ENCODE measurements around the gene NLGN1. TPM values are rescaled to one million over a fixed set of nuclear protein-coding genes. Genes with fewer than 3 reads are reported as not detected.

NLGN1 gene
- total and polyA plus RNA-seq, 9 of the 15 experiments (the other 6 are each of a cell fraction or from before 2014, with no cell fraction given), result under 0.01 to 0.01 TPM; not detected in 7

DNA sequence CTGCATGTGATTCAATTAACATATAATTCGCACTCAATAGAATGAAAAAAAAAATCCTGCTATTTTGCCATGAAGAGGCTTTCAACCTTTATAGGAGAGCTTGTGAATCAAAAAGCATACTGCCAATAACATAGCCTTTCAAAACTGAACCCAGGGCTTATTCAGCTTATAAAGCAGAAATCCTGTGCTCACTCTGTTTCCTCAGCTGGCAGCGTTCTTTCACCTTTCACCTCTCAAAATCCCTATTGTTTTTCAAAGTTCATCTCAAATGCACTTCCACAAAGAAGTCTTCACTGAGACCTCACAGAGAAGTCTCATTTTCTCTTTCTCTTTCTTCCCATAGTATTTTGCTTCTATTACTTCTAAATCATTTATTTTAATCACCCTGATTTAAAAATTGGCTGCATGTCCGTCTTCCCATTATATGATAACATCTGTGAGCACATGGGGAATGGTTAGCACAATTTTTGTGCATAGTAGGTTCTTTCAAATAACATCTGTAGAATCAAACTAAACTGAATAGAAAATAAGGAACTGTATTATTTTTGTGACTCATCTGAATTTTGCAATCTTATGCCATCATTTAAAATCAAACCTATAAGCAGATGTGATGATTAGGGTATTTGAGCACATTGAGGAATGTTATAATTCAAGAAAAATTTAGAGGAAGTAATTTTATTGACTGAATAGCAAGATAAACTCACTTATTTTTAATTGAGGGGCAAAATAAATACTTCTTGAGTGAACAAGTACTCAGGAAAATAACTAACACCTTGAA is 373.4 kb downstream of the NLGN1 start (continued):
- no peak for TF ChIP-seq ADNP (tag; IDR thresholded peaks at IDR 0.05)
- TF ChIP-seq HEY1 (CRISPR knock-in tag; IDR thresholded peaks at IDR 0.05; ENCODE audit: borderline replicate concordance), result no peak
- no peak for TF ChIP-seq SMAD4 (CRISPR knock-in tag; conservative IDR thresholded peaks at IDR 0.05)
- TF ChIP-seq, protein P1, sequence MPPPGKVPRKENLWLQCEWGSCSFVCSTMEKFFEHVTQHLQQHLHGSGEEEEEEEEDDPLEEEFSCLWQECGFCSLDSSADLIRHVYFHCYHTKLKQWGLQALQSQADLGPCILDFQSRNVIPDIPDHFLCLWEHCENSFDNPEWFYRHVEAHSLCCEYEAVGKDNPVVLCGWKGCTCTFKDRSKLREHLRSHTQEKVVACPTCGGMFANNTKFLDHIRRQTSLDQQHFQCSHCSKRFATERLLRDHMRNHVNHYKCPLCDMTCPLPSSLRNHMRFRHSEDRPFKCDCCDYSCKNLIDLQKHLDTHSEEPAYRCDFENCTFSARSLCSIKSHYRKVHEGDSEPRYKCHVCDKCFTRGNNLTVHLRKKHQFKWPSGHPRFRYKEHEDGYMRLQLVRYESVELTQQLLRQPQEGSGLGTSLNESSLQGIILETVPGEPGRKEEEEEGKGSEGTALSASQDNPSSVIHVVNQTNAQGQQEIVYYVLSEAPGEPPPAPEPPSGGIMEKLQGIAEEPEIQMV (tag; conservative IDR thresholded peaks at IDR 0.05; ENCODE audit: low read depth), result no peak
- TF ChIP-seq ELF1 (tag; IDR thresholded peaks at IDR 0.05), result no peak
- TF ChIP-seq, protein P2, sequence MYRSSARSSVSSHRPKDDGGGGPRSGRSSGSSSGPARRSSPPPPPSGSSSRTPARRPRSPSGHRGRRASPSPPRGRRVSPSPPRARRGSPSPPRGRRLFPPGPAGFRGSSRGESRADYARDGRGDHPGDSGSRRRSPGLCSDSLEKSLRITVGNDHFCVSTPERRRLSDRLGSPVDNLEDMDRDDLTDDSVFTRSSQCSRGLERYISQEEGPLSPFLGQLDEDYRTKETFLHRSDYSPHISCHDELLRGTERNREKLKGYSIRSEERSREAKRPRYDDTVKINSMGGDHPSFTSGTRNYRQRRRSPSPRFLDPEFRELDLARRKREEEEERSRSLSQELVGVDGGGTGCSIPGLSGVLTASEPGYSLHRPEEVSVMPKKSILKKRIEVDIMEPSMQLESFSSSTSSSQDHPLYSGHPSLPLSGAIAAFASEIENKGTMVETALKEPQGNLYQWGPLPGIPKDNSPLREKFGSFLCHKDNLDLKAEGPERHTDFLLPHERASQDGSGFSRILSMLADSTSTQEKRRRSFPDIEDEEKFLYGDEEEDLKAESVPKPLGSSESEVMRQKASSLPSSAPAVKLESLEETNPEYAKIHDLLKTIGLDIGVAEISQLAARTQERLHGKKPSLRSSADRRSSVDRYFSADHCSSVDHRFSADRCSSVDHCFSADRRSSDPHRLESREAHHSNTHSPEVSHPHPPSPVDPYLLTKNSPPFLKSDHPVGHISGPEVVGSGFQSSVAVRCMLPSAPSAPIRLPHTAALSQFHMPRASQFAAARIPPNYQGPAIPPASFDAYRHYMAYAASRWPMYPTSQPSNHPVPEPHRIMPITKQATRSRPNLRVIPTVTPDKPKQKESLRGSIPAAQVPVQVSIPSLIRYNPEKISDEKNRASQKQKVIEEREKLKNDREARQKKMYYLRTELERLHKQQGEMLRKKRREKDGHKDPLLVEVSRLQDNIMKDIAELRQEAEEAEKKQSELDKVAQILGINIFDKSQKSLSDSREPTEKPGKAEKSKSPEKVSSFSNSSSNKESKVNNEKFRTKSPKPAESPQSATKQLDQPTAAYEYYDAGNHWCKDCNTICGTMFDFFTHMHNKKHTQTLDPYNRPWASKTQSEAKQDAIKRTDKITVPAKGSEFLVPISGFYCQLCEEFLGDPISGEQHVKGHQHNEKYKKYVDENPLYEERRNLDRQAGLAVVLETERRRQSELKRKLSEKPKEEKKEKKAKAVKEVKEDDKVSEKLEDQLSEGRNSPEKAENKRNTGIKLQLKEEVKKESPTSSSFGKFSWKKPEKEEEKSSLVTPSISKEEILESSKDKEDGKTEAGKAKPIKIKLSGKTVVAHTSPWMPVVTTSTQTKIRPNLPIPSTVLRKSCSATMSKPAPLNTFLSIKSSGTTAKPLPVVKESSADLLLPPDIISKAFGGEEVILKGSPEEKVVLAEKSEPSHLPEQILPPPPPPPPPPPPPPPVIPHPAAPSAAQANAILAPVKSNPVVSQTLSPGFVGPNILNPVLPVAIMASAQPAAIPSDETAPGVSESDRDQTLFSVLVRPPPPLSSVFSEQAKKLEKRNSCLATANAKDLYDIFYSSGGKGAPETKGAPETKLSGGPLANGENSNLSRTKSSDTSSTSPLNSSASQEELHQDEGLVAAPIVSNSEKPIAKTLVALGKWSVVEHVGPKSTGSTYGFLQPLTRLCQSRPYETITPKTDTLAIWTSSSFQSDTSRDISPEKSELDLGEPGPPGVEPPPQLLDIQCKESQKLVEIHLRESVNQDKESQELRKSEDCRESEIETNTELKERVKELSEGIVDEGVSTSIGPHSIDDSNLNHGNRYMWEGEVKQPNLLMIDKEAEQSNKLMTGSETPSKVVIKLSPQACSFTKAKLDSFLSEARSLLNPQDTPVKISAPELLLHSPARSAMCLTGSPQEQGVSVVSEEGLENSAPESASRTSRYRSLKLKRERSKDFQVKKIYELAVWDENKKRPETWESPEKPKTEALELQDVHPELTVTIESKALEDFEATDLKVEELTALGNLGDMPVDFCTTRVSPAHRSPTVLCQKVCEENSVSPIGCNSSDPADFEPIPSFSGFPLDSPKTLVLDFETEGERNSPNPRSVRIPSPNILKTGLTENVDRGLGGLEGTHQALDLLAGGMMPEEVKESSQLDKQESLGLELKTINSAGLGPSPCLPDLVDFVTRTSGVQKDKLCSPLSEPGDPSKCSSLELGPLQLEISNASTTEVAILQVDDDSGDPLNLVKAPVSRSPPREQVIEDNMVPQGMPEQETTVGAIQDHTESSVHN (IDR thresholded peaks at IDR 0.05; ENCODE audit: borderline replicate concordance in 1 of 2, low read depth in 1 of 2), result no peak
- no peak for TF ChIP-seq SPI1 (IDR thresholded peaks at IDR 0.05; ENCODE audit: borderline replicate concordance, low read depth, low read length)
- TF ChIP-seq, protein P3, sequence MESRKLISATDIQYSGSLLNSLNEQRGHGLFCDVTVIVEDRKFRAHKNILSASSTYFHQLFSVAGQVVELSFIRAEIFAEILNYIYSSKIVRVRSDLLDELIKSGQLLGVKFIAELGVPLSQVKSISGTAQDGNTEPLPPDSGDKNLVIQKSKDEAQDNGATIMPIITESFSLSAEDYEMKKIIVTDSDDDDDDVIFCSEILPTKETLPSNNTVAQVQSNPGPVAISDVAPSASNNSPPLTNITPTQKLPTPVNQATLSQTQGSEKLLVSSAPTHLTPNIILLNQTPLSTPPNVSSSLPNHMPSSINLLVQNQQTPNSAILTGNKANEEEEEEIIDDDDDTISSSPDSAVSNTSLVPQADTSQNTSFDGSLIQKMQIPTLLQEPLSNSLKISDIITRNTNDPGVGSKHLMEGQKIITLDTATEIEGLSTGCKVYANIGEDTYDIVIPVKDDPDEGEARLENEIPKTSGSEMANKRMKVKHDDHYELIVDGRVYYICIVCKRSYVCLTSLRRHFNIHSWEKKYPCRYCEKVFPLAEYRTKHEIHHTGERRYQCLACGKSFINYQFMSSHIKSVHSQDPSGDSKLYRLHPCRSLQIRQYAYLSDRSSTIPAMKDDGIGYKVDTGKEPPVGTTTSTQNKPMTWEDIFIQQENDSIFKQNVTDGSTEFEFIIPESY (CRISPR knock-in tag; IDR thresholded peaks at IDR 0.05), result no peak
